ENCODE results near the gene NR2F1-AS1. TPM values are rescaled to one million over a fixed set of nuclear protein-coding genes. Genes with fewer than 3 reads are reported as not detected.

Gene NR2F1-AS1
- total and polyA plus RNA-seq, 2 experiments from 2014 or later: 8.3 to 36.0 TPM

DNA sequence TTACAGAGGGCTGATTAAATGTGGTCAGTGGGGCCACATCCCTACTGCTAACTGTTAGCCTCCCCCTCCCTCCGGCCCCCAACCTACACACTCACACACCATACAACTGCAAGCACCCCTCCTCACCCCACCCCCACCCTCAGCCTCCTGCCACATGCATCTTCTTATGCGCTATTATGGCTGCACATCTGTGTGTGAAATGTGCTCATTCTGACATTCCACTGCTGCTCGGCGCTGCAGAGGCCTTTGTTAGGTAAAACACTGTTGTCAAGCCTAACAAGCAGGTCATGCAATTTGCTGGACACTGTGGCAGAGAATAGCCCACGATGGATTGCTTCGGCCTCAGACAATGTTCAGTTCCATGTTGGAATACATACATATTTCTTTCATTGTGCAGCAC is 173.6 kb downstream of the NR2F1-AS1 start:
- Histone ChIP-seq H4K20me1 (ENCODE audit: insufficient read depth) (no peaks in the 10 kb centered on the region), H3K9me2 (ENCODE audit: insufficient read depth) (no peaks in the 10 kb centered on the region), H3K27me3 (replicated peaks; ENCODE audit: insufficient read depth) (no peaks in the 10 kb centered on the region), H2AFZ (no peak overlapping the region), H3K9me3 (ENCODE audit: low read depth) (no peaks in the 10 kb centered on the region), H3K4me1 (ENCODE audit: insufficient read depth) (no peaks in the 10 kb centered on the region), H3K9ac (no peak overlapping the region), H3F3A (ENCODE audit: insufficient read depth) (no peaks in the 10 kb centered on the region), H3K4me2 (ENCODE audit: unreplicated experiment) (no peak overlapping the region), H3K4me3 (no peak overlapping the region), H3K79me2 (ENCODE audit: insufficient read depth) (no peaks in the 10 kb centered on the region), H3K27ac (no peak overlapping the region), H3K36me3 (ENCODE audit: low read depth) (no peaks in the 10 kb centered on the region)
- no peak for TF ChIP-seq EZH2phosphoT487 (IDR thresholded peaks at IDR 0.05; ENCODE audit: insufficient read depth, low read depth)
- TF ChIP-seq EZH2 (IDR thresholded peaks at IDR 0.05; ENCODE audit: insufficient read depth, poor library complexity, severe bottlenecking): no peak
- DNase-seq: no peak
- in situ Hi-C loops (cut with MboI): no loop called here
- WGBS, 2 experiments (ENCODE audit: low coverage in 1 of 2, low lambda C conversion rate in 2 of 2, missing lambda C conversion rate in 2 of 2): 50 to 58% methylated on average over 6 of the region's 6 CpGs

DNA sequence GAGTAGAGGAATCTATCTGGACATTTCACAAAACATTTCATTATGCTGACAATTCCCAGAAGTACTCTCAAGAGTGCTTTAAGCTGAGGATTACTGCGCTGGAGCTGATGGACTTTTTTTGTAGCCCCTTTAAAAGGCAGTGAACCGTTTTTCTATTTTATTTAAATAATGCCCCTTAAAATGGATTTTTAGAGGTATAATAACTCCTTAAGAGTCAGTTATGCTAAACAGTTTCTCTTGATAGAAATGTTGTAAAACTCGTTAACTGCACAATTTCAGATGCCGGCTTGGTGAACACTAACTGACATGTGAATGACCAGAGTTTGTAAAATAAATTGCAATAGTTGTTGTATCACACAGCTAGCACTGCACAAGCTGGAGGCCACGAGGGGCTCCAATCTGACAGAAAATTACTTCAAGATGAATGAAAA is 174.0 kb downstream of the NR2F1-AS1 start:
- 58 to 63% methylated on average over 5 of the region's 5 CpGs for WGBS, 2 experiments (ENCODE audit: low coverage in 1 of 2, low lambda C conversion rate in 2 of 2, missing lambda C conversion rate in 2 of 2)
- Histone ChIP-seq H3K4me1 (ENCODE audit: insufficient read depth) (no peaks in the 10 kb centered on the region), H3K27ac (no peak overlapping the region), H3K27me3 (replicated peaks; ENCODE audit: insufficient read depth) (no peaks in the 10 kb centered on the region), H3K4me3 (no peak overlapping the region), H3K36me3 (ENCODE audit: low read depth) (no peaks in the 10 kb centered on the region), H3K79me2 (ENCODE audit: insufficient read depth) (no peaks in the 10 kb centered on the region), H4K20me1 (ENCODE audit: insufficient read depth) (no peaks in the 10 kb centered on the region), H3K9ac (no peak overlapping the region), H3K4me2 (ENCODE audit: unreplicated experiment) (no peak overlapping the region), H3K9me2 (ENCODE audit: insufficient read depth) (no peaks in the 10 kb centered on the region), H3K9me3 (ENCODE audit: low read depth) (no peaks in the 10 kb centered on the region), H2AFZ (no peak overlapping the region), H3F3A (ENCODE audit: insufficient read depth) (no peaks in the 10 kb centered on the region)
- TF ChIP-seq EZH2 (IDR thresholded peaks at IDR 0.05; ENCODE audit: insufficient read depth, poor library complexity, severe bottlenecking) (no peak), EZH2phosphoT487 (IDR thresholded peaks at IDR 0.05; ENCODE audit: insufficient read depth, low read depth) (no peak)
- no peak for DNase-seq
- in situ Hi-C loops (cut with MboI): no loop called here

DNA sequence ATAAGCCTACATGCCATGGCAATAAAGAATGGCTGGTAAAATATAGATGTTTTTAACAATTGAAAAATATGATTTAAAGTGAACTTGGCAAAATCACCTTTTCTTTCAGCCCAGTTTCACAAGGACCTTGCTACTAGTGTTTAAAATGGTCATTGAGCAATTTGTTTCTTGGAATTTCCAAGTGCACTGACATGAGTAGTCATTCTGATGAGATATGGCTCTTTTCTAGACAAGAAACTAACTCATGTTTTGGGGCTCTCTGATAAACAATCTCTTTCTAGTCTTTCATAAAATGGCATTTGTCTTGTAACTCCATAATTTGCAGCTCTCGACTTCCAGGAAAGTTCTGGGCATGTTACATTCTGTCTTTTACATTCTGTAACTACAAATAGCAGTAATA is 176.8 kb downstream of the NR2F1-AS1 start:
- Histone ChIP-seq H3F3A (ENCODE audit: insufficient read depth) (no peaks in the 10 kb centered on the region), H3K36me3 (ENCODE audit: low read depth) (no peaks in the 10 kb centered on the region), H3K4me2 (ENCODE audit: unreplicated experiment) (no peak overlapping the region), H3K4me3 (no peak overlapping the region), H3K27ac (no peak overlapping the region), H4K20me1 (ENCODE audit: insufficient read depth) (no peaks in the 10 kb centered on the region), H3K4me1 (ENCODE audit: insufficient read depth) (no peaks in the 10 kb centered on the region), H3K9me3 (ENCODE audit: low read depth) (no peaks in the 10 kb centered on the region), H3K9ac (no peak overlapping the region), H3K79me2 (ENCODE audit: insufficient read depth) (no peaks in the 10 kb centered on the region), H3K27me3 (replicated peaks; ENCODE audit: insufficient read depth) (no peaks in the 10 kb centered on the region), H3K9me2 (ENCODE audit: insufficient read depth) (no peaks in the 10 kb centered on the region), H2AFZ (no peak overlapping the region)
- 50 to 67% methylated on average over 1 of the region's 1 CpG for WGBS, 2 experiments (ENCODE audit: low coverage in 1 of 2, low lambda C conversion rate in 2 of 2, missing lambda C conversion rate in 2 of 2)
- no peak for DNase-seq
- TF ChIP-seq EZH2 (IDR thresholded peaks at IDR 0.05; ENCODE audit: insufficient read depth, poor library complexity, severe bottlenecking): no peak
- no peak for TF ChIP-seq EZH2phosphoT487 (IDR thresholded peaks at IDR 0.05; ENCODE audit: insufficient read depth, low read depth)
- in situ Hi-C loops (cut with MboI): no loop called here

DNA sequence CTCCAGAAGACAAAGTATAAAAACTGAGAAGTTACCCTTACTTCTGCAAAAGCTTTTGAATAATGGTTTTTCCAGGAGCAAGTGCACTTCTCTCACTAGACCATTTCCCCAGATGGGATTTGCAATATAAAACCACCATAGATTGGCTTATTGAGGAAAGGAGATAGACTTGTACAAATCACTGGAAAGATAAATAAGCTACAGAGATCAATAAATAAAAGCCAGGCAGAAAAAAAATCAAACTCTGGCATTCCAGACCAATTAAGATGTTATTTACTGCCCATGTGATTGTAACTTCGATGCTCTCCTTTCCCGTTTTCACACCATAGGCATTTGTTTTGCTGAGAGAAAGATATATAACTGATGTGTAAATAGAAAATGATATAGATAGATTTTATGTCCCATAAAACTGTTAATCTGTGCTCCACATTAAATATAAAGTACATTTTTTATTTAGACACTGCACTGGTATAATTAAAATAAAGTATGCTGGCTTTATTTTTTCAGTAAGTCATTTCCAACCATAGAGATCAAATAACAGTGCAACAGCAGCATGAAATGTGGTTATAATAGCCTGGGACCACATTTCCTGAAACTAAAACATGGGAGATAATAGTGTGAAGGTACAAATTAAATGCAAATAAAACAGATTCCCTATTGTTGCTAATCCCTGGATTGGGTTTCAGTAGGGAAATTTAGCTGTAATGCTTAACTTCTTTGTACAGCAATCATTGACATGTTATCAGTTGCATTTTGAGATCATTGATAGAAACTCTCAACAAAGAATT is 177.7 kb downstream of the NR2F1-AS1 start:
- H4K20me1 ChIP-seq (ENCODE audit: insufficient read depth): no peaks in the 10 kb centered on the region
- WGBS, 2 experiments (ENCODE audit: low coverage in 1 of 2, low lambda C conversion rate in 2 of 2, missing lambda C conversion rate in 2 of 2): 84 to 88% methylated on average over 2 of the region's 2 CpGs
- H3K27ac ChIP-seq: no peak overlapping the region
- H3K9me2 ChIP-seq (ENCODE audit: insufficient read depth): no peaks in the 10 kb centered on the region
- no peak overlapping the region for H3K9ac ChIP-seq
- H2AFZ ChIP-seq: no peak overlapping the region
- DNase-seq: no peak
- in situ Hi-C loops (cut with MboI): no loop called here
- no peaks in the 10 kb centered on the region for H3K27me3 ChIP-seq (replicated peaks; ENCODE audit: insufficient read depth)
- H3K4me1 ChIP-seq (ENCODE audit: insufficient read depth): no peaks in the 10 kb centered on the region
- H3K9me3 ChIP-seq (ENCODE audit: low read depth): no peaks in the 10 kb centered on the region
- TF ChIP-seq EZH2 (IDR thresholded peaks at IDR 0.05; ENCODE audit: insufficient read depth, poor library complexity, severe bottlenecking) (no peak), EZH2phosphoT487 (IDR thresholded peaks at IDR 0.05; ENCODE audit: insufficient read depth, low read depth) (no peak)
- H3F3A ChIP-seq (ENCODE audit: insufficient read depth): no peaks in the 10 kb centered on the region
- H3K4me2 ChIP-seq (ENCODE audit: unreplicated experiment): no peak overlapping the region
- no peak overlapping the region for H3K4me3 ChIP-seq
- H3K36me3 ChIP-seq (ENCODE audit: low read depth): no peaks in the 10 kb centered on the region
- H3K79me2 ChIP-seq (ENCODE audit: insufficient read depth): no peaks in the 10 kb centered on the region
